ENCODE measurements around the gene NPRL2.

The NPRL2 gene

GRCh38 chr3:50350213-50350526 lies 405 bp downstream of the NPRL2 start:
- no peak for DNase-seq (ENCODE audit: low spot score)

DNA sequence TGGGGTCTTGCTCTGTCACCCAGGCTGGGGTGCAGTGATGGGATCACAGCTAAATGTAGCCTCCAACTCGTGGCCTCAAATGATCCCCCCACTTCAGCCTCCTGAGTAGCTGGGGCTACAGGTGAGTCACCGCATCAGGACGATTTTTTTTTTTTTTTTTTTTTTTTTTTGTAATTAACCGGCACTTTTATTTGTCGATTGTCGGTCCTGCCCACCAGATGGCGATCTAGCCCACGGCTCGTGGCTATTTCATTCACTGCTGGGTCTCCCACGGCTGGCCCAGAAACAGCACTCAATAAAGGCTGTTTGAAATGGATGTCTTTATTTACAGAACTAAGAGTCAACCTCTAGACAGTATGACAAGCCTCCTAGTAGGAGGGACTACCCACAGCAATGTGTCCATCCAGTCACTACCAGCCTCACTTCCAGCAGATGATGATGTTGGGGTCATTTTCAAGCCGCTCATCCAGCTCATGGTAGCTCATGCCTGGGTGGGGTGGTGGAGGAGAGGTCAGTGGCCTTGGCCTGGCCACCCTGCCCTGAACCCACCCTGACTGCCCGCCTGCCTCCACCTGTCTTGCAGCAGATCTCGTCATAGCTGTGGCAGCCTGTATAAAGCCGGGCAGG lies 3.3 kb downstream of the NPRL2 start:
- DNase-seq (ENCODE audit: low spot score), result peak; percentile 77

DNA sequence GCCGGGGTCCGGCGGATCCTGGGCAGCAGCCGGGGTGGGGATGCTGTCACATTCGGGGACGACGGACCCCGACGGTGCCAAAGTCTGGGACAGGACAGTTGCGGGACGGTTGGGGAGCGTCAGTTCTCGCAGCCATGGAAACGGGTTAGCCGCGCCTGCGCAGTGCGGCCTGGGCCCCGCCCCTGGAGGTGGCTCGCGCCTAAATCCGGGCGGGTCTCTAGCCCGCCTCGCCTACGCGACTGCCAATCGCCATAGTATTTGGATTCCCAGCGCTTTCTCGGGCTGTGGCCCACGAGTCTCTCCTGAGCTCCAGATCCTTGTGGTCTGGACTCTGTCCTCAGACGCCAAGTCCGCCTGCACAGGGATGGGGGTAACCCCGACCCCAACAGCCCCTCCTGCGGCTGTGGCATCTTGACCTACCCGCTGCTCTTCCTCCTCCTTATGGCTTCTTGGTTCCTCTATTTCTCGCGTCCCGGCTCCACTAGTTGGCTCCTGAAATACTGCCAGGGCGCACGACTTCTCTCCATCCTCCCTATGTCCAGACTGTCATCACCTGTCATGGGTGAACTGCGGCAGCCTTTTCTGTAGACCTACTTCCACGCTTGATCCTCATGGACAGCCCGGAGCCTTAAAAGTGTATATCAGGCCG lies 4.9 kb downstream of the NPRL2 start, which contains the start of gene ZMYND10:
TSS of gene ZMYND10 (minus strand) at position 147 of the 649 bp plus-strand sequence. CDS start 153 bp downstream, outside the sequence.
- peak; percentile 95 for DNase-seq (ENCODE audit: low spot score)

DNA sequence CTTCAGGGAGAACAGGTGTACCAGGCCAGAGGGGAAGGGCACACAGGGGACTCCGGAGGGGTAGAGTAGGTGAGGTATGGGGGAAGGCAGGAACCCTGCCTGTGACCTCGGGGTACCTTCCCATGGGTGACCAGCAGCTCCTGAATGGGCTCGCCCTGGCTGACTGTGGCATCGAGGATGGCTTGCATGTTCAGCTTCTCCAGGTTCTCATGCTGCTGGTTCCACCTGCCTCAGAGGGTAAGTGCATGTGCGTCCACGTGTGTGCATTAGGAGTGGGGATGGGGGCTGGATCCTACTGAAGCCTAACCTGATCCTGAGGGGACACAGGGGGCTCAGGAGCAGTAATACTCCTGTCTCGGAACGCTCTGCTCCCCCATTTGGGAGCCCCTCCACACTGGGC lies 5.6 kb downstream of the NPRL2 start:
- no peak for DNase-seq (ENCODE audit: low spot score)

- DNase-seq (ENCODE audit: low spot score), result no peak
Measured at GRCh38 chr3:50342813-50343633, 7.6 kb downstream of the NPRL2 start.

DNA sequence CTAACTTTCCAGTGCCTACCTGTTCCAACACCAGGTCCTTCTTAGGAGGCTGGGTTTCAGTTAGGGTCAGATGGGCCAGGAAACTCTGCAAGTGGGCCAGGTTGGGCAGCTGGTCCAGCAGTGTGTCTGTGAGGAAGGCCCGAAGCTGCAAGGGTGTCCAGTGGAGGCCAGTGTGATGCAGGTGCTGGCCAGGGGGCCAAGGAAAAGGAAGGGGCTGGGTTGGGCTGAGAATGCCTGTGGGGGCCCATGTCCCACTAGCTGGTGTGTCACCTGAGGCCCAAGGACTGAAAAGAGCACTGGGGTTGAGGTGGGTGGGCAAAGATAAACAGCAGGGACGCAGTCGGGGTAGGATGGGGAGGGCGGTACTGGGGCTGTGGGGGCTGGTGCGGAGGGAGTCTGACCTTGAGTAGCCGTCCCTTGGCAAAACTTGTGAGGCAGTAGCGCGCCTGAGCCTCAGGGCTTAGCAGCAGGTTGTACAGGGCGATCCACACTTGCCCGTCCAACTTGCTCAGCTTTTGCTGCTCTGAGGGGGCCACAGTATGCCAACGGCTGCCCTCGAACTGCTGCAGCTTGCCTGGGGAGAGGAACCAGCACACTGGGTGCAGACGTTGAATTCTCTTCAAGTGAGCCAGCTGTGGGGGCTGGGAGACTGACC lies 8.5 kb downstream of the NPRL2 start:
- no peak for DNase-seq (ENCODE audit: low spot score)

- DNase-seq (ENCODE audit: low spot score), result no peak
Measured at GRCh38 chr3:50341537-50341936, 9.0 kb downstream of the NPRL2 start.

DNA sequence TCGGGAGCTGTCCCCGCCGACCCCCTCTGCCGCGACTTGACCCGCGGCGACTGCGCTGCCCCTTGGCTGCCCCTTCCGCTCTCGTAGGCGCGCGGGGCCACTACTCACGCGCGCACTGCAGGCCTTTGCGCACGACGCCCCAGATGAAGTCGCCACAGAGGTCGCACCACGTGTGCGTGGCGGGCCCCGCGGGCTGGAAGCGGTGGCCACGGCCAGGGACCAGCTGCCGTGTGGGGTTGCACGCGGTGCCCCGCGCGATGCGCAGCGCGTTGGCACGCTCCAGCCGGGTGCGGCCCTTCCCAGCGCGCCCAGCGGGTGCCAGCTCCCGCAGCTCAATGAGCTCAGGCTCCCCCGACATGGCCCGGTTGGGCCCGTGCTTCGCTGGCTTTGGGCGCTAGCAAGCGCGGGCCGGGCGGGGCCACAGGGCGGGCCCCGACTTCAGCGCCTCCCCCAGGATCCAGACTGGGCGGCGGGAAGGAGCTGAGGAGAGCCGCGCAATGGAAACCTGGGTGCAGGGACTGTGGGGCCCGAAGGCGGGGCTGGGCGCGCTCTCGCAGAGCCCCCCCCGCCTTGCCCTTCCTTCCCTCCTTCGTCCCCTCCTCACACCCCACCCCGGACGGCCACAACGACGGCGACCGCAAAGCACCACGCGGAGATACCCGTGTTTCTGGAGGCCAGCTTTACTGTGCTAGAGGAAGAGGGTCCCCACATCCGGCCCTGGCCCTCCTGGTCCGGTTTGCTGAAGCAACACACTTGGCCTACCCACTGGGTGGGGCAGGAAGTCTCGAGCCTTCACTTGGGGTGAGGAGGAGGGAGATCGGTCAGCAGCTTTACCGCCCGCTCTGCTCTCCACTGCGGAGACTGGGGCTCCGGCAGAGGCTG lies 9.9 kb downstream of the NPRL2 start, which contains the start of gene RASSF1:
TSS of gene RASSF1 (minus strand) at position 389 of the 882 bp plus-strand sequence. CDS start at position 358, 31 bp downstream.
- DNase-seq (ENCODE audit: low spot score), result peak; percentile 87

- DNase-seq (ENCODE audit: low spot score), result no peak
Measured at GRCh38 chr3:50340147-50340447, 10.5 kb downstream of the NPRL2 start.

DNA sequence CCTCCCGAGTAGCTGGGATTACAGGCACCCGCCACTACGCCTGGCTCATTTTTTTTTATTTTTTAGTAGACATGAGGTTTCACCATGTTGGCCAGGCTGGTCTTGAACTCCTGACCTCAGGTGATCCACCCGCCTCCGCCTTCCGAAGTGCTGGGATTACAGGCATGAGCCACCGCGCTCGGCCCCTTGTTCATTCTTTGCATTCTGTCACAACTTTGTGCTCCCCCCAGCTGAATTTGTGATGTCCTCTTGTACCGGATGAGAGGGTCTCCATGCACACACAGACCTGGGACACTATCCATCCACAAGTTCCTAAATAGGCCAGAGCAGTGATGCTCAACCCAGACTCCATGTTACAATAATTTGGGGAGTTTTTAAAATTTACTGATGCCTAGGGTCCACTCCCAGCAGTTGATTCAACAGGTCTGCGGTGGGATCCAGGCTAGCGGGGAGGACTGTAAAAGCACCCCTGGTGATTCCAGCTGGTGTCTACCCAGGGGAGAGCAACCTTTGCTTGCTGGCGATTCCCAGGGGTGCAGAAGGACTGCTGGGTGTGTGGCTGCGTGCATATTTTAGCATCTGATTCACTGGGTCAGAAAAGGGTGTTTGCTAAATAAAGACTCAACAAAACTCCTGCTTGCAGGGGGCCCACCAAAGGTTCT lies 11.0 kb downstream of the NPRL2 start:
- DNase-seq (ENCODE audit: low spot score), result peak; percentile 55

GRCh38 chr3:50338965-50339364 lies 11.6 kb downstream of the NPRL2 start:
- no peak for DNase-seq (ENCODE audit: low spot score)

DNA sequence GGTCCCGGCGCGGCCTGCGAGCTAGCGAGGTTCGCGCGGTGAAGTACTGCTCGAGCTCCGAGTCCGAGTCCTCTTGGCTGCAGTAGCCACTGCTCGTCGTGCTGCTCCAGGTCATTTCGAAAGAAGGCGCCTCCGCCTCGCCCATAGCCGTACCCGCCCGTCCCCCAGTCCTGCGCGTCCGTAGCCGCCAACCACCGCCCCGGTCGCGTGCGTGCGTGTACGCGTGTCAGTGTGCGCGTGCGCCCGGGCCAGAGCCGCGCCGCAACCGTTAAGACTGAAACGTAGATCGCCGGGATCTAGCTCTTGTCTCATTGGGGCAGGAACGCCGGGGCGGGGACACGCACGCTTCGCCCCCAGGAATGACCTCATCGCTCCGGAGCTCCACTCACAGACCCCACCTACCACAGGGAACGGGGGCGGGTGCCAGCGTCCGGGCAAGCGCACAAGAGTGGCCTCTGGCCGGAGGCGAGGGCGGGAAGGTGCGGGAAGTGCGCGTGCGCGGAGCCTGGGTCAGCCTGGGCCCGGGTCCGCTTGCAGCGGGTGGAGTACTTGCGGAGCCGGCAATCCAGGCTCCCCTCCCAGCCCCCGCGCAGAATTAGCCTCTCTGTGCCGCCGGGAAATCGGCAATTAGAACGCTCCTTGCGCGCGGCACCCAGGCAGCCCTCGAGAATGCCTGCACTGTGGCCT lies 13.3 kb downstream of the NPRL2 start:
- DNase-seq (ENCODE audit: low spot score), result peak; percentile 98

DNA sequence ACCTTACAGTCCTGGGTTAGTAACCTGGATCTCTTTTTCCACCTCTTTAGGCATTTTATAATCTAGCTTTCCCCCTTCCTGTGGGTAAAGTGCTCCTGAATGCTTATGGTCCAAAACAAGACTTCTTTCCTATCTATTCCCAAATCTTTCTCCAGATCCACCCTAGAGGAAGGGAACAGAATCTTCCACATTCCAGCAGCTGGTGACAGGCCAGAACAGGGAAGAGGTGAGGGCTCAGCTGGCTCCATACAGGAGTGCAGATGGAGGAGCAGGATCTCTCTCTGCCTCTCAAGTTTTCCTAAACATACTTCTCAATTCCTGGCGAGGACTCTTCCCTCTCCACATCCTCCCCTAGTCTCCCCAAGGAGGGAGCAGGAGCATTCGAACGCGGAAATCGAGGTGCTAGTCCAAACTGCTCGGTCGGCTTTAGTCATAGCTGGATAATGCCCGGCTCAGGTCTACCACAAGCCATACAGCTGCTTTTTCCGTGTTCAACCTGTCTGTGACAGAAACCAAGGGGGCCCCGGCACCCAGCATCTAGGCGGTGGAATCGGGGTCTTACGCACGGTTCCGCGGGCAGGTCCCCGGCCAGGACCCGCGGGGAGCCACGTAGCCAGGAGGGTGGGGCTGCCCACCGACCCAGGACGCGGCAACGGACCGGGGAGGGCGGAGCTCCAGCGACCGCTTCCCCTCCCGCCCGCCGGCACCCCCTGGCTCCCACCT lies 14.0 kb downstream of the NPRL2 start:
- peak; percentile 35 for DNase-seq (ENCODE audit: low spot score)

DNA sequence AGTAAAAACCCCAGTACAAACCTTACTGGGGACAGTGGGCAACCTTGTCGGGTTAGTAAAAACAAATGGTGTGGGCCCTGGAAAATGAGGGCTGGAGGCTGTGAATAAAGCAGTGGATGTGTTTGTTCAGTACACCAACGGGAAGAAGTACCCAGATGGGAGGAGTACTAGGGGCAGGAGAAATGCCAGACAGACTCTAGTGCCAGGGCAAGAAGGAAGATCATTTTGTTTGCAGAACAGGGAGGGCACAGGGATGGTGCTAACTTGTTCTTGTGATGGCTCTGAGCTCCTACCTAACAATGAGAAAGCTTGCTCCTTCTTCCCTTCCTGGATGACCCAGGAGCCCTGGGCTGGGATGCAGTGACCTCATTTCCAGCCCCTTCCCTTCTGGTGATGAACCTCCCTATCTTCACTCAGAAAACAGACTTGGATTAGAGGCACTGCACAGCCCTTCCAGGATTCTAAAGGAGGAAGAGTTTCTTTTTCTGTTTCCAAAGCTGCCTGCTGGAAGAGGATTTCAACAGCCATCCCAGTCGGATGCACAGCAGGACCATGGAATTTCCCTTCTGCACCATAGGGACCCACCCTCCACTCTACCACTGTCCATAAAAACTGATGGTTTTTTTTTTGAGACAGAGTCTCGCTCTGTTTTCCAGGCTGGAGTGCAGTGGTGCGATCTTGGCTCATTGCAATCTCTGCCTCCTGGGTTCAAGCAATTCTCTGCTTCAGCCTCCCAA lies 16.1 kb downstream of the NPRL2 start:
- DNase-seq (ENCODE audit: low spot score), result no peak

DNA sequence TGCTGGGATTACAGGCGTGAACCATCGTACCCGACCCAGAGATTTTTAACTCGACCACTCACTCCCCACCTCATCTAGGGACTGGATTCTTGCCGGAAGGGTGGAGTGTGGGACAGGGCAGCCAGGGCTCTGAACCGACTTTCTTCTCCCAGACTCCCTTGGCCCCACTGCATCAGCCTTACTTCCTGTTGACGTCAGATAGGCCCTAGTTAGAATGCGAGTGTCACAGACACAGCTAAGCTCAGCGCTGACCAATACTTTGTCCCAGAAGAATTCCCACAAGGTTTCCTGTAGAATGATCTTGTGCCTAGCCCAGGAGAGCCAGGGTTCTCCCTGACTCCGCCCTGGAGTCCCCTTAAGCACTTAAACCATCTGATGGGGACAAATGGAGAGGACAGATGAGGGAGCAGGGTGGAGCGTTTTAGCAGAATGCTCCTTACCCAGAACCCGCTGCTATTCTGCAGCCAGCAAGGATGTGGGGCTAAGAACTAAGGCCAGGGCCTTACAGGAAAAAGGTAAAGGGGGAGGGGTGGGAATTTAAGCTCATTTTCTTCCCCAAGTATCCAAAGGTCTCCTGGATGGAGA lies 16.7 kb downstream of the NPRL2 start:
- peak; percentile 49 for DNase-seq (ENCODE audit: low spot score)

- DNase-seq (ENCODE audit: low spot score), result no peak
Measured at GRCh38 chr3:50331364-50331907, 19.1 kb downstream of the NPRL2 start.

DNA sequence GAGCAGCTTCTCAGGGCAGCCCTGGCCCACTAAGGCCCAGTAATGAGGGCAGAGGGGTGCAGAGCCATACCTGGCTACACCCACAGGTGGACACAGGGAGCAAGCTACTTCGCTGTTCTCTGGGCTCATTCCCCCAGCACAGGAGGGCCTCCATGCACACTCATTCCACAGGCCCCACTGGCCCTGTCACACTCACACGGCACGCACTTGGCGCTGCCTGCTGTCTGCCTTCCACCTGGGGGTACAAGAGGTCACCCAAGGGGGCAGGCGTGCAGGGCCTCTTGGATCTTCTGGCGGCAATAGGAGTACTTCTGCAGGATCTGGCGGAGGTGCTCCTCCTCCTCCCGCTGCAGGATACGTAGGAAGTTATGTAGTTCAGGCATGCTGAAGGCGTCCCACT lies 20.2 kb downstream of the NPRL2 start:
- DNase-seq (ENCODE audit: low spot score), result no peak

DNA sequence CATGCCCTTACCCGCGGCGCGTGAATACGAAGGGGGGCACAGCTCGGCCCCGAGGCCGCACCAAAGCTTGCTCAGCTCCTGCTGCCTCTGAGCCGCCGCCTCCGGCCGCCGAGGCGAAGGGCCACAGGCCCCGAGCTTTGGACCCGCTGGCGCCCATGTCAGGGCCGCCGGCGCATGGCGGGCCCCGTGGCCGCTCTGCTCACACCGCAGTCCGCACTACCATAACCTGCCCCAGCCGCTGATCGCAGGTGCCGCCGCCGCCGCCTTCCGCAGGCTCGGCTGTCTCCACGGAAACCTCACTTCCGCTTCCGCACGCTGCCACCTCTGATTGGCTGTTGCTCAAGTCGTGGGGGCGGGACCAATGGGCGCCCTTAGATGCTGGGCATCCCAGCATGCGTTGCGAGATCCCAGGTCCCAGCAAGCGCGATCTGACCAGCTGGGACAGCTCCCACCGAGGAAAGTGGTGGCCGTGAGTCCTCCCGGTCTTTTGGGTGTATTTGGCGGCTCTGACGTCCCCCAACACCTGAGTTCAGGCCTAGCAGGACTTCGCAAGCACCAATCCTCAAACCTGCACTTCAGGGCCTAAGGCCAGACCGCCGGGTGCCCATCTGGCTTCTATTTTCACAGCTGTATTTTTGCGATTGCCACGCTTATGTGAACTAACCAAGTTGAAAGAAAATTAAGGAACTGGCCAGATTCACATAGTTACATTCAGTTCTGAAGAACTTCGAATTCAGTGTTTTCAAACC lies 22.5 kb downstream of the NPRL2 start, which contains the start of gene TUSC2:
TSS of gene TUSC2 (minus strand) at position 281 of the 749 bp plus-strand sequence. CDS start at position 157, 124 bp downstream.
- DNase-seq (ENCODE audit: low spot score), result peak; percentile 97

Data from GM03348 (cell line).